Stimulated activated CD4-positive, alpha-beta T cell treated with anti-CD3 and anti-CD28 coated beads, Interleukin-15, amount 100 ng/mL, for 48 hours (primary cell): ENCODE results near the gene TRAF5.
"Not testable (repeated sequence)": the region's sequence is repeated elsewhere in the genome, so short reads cannot be mapped to it uniquely, and the experiment has no call there.

Experiments
- DNase-seq, 2 donors: peaks; one replicate each; pipeline ENCODE4 v3.0.0-alpha.2; 2020; ENCODE audit warnings: low read depth in 2 of 2

Gene TRAF5

DNA sequence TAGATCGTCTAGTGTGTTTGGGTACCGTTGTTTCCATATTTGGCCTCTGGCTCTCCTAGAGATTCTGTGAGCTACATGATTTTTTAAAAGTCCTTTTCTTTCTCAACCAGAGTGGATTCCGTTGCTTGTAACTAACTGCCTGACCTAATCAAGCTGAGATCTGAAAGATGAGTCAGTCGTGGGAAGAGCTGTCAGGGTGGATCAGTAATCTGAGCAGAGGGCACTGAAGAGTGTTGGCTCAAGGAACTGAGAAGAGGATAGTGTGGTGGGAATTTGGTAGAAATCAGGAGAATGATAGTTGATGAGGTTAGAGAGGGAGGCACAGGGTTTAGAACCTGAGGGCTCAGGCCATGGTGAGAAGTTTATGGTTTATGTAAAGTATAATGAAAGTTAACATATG lies 52.2 kb downstream of the TRAF5 start:
- no peak for DNase-seq

DNA sequence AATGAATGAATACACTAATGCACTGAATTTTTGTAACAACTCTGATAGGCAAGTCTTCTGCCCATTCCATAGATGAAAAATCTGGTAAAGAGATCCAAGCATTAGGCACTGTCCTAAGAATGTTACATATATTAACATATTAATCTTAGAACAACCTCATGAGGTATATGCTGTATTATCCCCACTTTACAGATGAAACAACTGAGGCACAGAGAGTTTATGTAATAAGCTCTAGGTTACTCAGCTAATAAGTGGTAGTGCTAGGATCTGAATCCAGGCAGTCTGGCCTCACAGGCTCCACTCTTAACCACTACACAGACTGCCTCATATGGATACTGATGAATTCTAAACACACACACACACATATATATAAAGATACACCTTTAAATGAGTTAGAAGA lies 52.8 kb downstream of the TRAF5 start:
- no peak for DNase-seq

DNA sequence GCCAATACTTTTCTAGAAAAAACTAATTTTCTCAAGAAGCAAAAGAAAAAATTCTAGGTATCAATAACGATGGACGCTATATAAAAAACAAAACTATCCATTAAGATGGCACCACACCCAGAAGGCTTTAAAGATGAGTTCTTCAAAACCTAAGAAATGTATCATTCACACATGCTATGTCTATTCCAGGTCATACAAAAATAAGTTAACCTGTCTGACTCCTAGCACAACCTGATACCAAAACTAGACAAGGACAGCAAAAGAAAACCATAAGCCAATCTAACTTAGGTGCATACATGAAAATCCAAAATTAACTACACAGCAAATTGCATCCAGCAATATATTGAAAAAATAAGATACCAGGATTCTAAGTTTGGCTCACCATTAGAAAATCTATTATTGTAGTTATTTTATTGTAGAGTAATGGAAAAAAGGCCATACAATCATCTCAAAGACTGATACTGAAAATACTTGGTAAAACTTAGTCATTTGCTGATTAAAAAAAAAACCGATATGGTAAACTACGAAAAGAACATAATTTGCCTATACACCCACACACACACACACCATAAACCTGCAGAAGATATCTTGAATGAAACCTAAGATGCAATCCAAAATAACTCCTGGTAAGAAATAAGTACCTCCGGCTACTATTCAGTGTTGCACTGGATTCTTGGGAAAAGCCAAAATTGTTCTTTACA lies 55.0 kb downstream of the TRAF5 start:
- DNase-seq: no peak

DNA sequence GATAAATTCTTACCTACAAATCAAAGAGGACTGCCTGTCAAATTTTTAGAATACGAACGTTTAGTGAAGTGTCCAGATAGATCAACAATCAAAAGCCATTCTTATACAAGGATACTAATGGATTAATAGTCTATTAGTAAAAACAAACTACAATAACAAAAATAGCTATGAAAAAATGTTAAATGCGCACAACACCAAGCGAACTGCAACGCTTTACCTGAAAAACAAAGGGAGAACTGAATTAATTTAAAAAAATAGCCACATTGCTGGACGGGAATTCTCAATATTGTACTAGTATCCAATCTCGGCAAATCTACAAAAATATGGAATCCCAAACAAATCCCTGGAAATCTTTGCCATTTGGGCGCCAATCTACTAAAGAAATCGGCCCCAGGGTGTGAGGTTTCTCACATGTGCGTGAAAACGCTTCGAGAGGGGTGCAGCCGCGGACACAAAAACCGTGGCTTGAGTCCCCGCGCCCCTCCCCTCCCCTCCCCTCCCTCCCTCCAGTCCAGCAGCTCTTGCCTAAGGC lies 55.6 kb downstream of the TRAF5 start:
- no peak for DNase-seq

DNA sequence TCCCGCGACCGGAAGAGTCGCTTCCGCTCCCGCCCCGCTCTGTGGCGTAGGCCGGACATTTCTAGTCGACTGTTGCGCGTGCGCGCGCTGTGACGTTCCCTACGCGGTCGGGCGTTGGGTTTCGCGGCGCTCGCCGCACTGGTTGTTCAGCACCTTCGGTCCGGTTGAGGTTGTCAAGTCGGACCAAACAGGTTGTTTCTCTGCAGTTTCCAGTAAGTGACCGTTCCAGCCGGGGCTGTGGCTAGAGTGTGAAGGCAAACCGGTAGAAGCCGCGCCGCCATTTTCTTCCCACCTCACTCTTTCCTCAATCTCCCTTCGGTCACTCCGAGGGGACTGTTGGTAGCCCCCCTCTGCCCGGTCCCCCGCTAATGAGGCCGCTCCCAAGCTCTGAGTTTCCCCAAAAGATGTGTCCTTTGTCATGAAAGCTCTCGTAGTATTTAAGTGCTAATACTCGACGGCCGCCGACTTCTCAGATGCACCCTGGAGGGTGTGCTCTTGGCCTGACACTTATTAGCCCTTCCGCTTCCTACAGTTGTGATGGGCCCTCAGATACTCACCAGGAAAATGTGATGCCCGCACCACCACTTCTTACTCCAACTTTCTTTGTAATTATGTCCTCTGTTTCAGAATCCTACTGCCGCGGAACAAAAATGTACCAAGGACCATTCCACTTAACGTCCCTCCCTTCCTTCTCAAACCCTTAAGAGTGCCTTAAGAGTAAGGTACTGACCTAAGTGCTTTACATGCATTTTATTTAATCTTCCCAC lies 56.3 kb downstream of the TRAF5 start:
- DNase-seq: peak; percentile 63 to 72

DNA sequence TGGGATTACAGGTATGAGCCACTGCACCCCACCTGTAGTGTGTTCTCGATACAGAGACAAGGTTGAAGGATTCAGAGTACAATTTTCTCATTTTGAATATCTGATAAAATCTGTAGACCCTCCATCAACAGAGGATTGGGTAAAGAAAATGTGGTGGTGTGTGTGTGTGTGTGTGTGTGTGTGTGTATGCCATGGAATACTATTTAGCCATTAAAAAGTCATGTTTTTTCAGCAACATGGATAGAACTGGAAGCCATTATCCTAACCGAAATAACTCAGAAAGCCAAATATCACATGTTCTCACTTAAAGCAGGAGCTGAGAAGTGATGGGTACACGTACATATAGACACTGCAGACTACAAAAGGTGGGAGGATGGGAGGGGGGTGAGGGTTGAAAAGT lies 57.9 kb downstream of the TRAF5 start:
- DNase-seq: no peak

DNA sequence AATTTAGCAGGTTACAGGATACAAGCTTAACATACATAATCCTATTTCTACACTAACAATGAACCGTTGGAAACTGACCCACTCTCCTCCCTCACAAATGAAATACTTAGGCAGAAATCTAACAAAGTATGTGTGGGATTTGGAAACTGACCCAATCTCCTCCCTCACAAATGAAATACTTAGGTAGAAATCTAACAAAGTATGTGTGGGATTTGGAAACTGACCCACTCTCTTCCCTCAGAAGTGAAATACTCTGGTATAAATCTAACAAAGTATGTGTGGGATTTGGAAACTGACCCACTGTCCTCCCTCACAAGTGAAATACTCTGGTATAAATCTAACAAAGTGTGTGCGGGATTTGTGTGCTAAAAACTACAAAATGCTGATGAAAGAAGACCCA lies 60.3 kb downstream of the TRAF5 start:
- DNase-seq: no peak

DNA sequence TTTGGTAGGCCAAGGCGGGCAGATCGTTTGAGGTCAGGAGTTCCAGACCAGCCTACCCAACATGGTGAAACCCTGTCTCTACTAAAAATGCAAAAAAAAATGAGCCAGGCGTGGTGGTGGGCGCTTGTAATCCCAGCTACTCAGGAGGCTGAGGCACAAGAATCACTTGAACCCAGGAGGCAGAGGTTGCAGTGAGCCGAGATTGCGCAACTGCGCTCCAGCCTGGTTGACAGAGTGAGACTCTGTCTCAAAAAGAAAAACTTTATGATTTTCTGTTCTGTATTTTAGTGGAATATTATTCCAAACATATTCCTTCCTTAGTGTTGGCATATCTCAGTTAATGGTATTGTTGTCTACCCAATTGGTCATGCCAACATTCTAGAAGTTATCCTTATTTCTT lies 64.2 kb downstream of the TRAF5 start:
- not testable (repeated sequence) for DNase-seq

DNA sequence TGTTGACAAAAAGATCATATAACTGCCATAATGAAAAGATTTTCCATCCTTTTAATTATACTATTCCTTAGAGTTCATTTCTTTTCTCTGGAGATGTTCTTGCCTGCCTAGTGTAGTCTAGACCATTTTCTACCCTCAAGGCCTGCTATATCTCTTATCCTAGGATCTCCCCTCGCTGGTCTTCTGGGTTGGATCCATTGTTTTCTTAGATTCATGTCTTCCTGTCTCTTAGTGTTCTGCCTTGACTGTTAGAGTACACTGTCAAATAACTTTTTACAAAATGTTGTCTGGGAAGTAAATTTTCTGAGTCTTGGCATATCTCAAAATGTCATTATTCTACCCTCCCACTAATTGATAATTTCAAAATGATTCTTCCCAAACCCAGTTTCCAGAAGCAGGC lies 66.6 kb downstream of the TRAF5 start:
- DNase-seq: no peak

DNA sequence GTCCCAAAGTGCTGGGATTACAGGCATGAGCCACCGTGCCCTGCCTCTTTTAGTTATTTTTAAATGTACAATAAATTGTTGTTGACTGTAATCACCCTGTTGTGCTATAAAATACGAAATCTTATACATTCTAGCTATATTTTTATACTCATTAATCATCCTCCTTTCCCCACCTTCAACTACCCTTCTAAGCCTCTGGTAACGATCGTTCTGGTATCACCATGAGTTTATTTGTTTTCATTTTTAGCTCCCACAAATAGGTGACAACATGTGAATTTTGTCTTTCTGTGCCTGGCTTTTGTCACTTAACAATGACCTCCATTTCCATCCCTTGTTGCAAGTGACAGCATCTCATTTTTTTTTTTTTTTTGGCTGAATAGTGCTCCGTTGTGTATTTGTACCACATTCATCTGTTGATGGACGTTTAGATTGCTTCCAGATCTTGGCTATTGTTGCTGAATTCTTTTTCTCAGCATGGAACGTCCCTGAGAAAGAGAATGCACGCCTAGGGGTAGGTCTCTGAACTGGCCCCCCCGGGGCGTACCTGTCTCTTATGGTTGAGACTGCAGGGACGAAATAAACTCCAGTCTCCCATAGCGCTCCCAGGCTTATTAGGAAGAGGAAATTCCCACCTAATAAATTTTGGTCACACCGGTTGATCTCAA lies 71.8 kb downstream of the TRAF5 start:
- DNase-seq: not testable (repeated sequence)

DNA sequence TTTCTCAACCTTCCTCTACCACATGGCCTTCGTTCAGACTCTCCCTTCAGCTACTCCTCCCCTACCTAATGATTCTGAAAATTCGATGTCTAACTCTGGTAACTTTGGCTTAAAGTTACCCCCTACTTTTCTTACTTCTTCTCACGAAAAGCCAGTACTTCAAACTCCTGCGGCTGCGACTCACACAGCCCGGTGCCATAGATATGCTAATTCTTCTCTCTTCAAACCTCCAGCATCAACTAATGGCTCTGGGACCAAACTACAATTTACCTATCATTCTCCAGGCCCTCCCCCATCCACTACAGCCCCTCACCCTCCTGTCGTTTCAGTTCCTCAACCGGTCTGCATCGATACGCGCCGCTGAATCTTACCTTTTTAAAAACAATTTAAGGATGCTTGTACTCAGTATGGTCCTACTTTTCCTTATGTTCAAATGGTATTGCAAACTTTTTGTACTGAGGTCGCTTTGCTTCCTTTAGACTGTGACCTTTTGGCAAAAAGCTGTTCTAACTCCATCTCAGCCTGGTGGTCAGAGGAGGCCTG lies 73.3 kb downstream of the TRAF5 start:
- DNase-seq: not testable (repeated sequence)

DNA sequence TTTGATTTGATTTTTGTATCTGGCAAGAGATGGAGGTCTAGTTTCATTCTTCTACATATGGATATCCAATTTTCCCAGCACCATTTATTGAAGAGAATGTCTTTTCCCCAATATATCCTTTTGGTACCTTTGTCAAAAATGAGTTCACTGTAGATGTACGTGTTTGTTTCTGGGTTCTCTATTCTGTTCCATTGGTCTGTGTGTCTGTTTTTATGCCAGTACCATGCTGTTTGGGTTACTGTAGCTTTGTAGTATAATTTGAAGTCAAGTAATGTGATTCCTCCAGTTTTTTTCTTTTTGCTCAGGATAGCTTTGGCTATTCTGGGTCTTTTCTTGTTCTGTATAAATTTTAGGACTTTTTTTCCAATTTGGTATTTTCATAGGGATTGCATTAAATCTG lies 75.1 kb downstream of the TRAF5 start:
- DNase-seq: not testable (repeated sequence)

DNA sequence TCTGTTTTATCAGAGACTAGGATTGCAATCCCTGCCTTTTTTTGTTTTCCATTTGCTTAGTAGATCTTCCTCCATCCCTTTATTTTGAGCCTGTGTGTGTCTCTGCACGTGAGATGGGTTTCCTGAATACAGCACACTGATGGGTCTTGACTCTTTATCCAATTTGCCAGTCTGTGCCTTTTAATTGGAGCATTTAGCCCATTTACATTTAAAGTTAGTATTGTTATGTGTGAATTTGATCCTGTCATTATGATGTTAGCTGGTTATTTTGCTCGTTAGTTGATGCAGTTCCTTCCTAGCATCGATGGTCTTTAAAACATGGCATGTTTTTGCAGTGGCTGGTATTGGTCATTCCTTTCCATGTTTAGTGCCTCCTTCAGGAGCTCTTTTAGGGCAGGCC lies 79.5 kb downstream of the TRAF5 start:
- DNase-seq: not testable (repeated sequence)

DNA sequence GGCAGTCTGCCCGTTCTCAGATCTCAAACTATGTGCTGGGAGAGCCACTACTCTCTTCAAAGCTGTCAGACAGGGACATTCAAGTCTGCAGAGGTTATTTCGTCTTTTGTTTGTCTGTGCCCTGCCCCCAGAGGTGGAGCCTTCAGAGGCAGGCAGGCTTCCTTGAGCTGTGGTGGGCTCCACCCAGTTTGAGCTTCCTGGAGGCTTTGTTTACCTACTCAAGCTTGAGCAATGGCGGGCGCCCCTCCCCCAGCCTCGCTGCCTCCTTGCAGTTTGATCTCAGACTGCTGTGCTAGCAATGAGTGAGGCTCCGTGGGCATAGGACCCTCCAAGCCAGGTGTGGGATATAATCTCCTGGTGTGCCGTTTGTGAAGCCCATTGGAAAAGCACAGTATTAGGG lies 81.1 kb downstream of the TRAF5 start:
- DNase-seq: not testable (repeated sequence)

DNA sequence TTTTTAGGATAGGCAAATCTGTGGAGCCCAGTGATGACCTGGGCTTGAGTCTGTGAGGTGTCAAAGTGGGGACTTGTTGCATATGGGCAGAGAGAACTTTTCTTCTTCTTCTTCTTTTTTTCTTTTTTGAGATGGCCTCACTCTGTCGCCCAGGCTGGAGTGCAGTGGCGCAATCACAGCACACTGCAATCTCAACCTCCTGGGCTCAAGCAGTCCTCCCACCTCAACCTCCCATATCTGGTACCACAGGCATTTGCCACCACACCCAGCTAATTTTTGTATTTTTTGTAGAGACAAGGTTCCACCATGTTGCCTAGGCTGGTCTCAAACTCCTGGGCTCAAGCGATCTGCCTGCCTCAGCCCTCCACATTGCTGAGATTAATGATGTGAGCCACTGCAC lies 85.0 kb downstream of the TRAF5 start:
- DNase-seq: no peak

DNA sequence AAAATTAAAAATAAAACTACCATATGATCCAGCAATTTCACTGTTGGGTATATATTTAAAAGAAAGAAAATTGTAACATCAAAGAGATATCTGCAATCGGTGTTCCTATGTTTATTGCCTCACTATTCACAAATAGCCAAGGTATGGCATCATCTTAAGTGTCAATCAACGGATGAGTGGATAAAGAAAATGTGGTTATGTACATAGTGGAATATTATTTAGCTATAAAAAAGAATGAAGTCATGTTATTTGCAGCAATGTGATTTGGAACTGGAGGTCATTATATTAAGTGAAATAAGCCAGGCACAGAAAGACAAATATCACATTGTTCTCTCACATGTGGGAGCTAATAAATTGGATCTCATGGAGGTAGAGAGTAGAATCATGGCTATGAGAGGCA lies 89.1 kb downstream of the TRAF5 start:
- no peak for DNase-seq

DNA sequence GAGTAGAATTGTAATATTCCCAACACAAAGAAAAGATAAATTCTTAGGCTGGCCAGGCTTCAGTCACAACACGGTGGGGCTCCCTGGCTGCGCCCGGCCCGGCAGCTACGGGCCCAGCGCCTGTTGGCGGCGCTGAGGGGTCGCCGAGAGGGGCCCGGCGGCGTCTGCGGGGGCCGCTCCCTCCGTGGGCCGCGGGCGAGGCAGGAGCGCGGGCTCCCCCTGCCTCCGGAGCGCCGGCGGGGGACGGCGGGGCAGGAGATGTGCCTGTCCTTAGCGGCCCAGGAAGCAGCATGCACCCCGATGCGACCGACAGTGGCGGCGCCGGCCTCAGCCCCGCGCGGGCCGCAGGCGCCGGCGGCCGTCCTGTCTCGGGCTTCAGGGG lies 89.6 kb downstream of the TRAF5 start:
- DNase-seq: not testable (repeated sequence)

DNA sequence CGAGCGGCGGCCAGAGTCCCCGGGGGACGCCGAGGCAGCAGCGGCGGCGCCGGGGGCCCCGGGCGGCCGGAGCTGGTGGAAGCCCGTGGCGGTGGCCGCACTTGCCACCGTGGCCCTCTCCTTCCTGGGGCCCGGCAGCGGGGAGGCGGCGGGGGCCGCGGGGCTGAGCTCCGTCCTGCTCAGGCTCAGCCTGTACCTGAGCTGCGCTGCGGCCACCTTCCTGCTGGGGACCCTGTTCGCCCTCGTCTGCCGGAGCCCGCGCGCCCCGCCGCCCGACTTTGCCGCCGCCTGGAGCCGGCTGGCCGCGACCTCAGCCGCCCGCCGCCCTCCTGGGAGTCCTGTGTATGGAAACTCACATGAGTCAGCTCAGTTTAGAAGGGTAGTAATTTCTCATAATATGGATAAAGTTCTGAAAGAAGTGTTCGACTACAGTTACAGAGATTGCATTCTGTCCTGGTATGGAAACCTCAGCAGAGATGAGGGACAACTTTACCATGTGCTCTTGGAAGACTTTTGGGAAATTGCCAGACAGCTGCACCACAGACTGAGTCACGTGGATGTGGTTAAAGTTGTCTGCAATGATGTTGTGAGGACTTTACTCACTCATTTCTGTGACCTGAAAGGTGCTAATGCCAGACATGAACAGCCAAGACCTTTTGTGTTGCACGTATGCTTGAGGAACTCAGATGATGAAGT lies 90.1 kb downstream of the TRAF5 start:
- DNase-seq: peak; percentile 23 to 32

DNA sequence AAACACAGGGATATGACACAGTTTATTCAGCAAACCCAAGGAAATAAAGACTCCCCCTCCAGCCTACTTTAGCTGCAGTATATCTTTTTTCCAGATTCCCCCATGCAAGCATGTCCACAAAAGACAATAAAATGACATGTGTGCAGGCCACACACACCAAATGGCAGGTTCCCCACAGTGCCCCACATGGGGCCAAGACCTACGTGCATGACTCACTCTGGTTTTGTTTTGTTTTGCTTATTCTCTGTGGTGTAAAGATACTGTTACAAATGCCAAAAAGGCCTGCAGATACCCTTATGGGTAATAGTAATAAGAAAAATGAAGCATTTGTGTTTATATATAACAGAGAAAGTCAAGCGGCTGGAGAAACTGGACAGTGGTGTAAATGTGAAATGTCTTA lies 93.8 kb downstream of the TRAF5 start:
- DNase-seq: no peak

DNA sequence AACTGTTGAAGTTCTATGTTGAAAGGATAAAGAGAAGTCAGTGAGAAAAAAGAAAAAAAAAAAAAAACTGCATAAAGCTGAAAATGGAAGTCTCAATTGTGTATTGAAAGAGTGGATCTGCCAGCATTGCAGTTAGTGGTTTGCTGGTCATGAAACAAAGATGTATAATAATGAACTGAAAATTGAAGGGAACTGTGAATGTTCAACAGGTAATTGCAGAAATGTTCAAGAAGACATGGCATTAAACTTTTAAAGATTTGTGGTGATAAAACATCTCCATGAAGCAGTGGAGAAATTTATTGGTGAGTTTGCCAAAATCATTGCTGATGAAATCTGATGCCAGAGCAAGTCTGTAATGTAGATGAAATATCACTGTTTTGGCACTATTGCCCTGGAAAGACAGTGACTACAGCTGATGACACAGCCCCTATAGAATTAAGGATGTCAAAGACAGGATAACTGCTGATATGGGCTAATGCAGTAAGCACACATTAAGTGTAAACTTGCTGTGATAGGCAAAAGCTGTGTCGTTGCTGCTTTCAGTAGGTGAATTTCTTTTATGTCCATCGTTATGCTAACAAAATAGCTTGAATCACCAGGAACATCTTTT lies 94.3 kb downstream of the TRAF5 start:
- no peak for DNase-seq

DNA sequence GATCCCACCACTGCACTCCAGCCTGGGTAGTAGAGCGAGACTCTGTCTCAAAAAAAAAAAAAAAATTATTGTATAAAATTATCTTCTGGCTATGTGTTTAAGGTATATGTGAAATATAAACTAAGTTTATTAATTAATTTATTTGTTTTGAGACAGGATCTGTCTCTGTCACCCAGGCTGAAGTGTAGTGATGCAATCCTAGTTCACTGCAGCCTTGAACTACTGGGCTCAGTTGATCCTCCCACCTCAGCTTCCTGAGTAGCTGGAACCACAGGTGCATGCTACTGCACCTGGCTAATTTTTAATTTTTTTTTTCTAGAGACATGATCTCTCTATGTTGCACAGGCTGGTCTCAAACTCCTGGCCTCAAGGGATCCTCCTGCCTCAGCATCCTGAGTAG lies 97.4 kb downstream of the TRAF5 start:
- DNase-seq: no peak
